Activated effector memory CD4-positive, alpha-beta T cell treated with Interleukin-2 at 50 U/mL for 16 hours (primary cell): ENCODE results near the gene PPIL6.
"Not testable (repeated sequence)": the region's sequence is repeated elsewhere in the genome, so short reads cannot be mapped to it uniquely, and the experiment has no call there.

ENCODE experiments used
- DNase-seq: peaks from one replicate; pipeline ENCODE4 v3.0.0-alpha.2; 2020

The PPIL6 gene

GRCh38 chr6:109466212-109466923 lies 25.9 kb upstream of the PPIL6 start:
- DNase-seq, result no peak

- no peak for DNase-seq
Measured at GRCh38 chr6:109465772-109466171, 25.3 kb upstream of the PPIL6 start.

GRCh38 chr6:109461733-109462526 lies 21.5 kb upstream of the PPIL6 start:
- DNase-seq, result no peak

DNA sequence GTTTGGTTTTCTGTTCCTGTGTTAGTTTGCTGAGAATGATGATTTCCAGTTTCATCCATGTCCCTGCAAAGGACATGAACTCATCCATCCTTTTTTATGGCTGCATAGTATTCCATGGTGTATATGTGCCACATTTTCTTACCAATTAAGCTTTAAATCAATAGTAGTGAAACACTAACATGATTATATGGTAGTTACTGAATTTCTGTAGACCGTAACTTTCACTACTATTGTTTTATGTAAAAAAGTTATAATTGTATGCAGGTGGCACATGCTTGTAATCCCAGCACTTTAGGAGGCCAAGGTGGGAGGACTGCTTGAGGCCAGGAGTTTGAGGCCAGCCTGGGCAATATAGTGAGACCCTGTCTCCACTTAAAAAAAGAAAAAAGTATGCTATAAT lies 20.8 kb upstream of the PPIL6 start:
- not testable (repeated sequence) for DNase-seq

DNA sequence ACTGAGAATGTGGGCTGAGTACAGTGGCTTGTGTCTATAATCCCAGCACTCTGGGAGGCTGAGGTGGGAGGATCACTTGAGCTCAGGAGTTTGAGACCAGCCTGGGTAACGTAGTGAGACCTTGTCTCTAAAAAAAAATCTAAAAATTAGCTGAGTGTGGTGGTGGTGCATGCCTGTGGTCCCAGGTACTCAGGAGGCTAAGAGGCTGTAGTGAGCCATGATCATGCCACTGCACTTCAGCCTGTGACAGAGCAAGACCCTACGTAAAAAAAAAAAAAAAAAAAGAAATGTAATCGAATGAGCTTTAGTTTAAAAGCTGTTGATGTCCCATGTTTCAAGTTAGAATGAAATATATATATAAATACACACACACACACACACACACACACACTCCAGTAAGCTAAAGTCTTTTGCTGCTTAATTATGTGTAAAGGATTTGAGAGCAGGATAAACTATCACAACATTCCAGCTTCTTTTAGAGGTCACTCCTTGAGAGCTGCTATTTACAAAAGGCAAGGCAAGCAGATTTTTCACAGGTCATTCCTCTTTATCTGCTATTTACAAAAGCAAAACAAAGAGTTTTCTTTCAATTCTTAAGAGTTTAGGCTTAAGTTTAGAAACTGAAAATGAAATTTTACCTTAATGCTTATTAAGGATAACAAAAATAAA lies 19.9 kb upstream of the PPIL6 start:
- DNase-seq, result no peak

DNA sequence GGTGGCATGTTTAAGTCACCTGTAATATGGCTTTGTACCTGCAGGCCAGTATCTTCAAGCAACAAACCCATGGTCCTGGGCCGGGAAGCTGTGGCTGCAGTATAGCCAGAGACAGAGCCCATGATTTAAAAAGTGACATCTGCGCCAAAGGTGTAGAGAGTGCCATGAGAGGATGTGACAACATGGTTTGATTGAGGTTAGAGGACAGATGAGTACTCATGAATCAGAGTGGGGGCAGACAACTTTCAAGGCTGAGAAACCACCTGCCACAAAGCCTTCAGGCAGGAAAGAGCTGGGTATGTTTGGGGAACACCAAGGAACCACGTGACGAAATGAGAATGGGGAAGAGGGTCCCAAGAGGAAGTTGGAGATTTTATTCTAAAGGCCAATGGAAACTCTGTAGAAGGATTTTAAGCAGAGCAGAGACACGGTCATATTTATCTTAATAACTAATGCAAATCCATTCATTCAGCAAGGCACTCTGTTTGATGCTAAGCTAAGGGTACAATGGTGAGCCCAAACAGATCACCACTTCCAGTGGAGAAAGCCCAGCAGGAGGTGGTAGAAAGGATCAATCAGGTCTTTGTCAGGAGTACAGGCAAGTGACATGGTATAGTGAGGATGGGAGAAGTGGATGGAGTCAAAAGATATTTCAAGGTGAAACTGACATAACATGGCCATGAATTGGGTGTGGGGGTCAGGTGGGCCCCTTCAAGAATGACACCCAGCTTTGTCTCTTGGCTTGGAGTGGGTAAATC lies 18.5 kb upstream of the PPIL6 start:
- DNase-seq, result peak; percentile 26

- no peak for DNase-seq
Measured at GRCh38 chr6:109457562-109457996, 17.2 kb upstream of the PPIL6 start.

DNA sequence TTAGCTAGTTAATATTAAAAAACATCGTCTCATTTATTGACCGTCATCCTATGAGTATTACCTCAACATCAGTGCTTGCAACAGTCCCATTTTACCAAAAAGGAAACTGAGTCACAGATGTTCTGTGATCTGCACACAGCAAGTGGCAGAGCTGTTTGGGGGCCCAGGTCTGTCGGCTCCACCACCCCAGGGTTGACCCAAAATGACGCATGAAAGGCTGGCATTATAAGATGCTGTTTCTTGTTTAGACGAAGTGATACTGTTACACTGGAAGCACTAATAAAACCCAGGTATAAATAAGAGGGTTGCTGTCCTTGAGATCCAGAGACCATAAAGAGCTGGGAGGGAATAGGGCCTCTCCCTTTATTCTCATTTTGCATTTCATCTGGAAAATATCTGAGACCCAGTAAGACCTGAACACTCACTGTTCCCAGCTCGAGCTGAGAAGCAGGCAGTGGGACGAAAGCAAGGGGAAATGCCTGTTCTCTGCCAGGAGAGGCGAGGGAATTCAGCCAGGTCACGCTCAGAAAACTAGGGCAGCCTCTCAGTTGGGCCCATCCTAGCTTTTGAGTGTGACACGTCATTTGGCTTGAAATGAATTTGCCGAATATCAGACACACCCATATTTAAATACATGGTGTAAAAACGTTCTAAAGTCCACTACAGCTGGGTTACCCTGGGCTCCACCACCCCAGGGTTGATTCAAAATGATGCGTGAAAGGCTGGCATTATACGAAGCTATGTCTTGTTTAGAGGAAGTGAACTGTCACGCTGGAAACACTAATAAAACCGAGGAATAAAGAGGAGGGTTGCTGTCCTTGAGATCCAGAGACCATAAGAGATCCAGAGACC lies 16.5 kb upstream of the PPIL6 start:
- no peak for DNase-seq

- no peak for DNase-seq
Measured at GRCh38 chr6:109456111-109456583, 15.7 kb upstream of the PPIL6 start.

GRCh38 chr6:109455437-109456110 lies 15.1 kb upstream of the PPIL6 start, which contains the start of gene MICAL1:
TSS of gene MICAL1 (minus strand) at chr6:109455772. CDS start at chr6:109454196, 1,576 bp downstream.
- peak; percentile 73 for DNase-seq

DNA sequence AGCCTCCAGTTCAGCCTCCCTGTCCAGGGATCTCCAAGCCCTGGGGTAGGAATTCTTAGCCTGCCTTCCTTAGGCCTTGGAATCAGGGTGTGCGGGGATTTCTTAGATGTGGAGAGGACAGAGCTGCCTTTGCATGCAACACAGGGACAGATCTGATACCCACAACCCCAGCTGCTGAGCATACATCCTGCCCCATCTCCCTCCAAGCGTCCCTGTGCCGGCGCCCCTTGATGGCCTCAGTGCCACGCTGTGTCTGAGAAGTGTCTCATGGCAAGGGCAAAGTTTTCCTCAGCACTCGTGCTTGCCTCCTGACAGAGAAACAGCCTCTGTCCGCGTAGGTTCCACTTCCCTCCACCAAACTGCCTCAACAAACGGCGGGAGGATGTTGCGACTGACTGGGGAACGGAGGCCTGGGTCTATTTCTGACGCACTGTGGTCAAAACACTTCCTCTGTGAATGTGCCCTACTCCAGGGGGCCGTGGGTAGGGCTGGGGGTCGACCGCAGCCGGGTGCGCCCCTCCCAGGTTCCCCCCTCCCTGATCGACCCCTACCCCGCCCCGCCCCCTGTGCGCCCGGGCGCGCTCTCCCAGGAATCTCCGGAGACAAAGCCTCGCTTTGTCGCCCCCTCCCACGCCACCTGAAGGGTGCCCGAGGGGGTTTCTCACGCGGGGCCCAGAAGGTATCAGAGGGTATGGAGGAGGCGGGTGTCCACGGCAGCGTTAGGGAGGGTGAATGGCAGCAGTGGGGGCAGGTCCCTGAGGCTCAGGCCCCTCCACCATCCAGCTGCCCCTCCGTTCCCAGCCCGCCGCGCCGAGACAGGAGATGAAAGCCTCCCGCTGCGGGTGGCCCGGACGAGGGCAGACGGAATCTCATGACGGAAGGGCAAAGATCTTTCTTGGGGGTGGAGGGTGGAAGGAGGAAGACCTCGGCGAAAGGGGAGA lies 14.3 kb upstream of the PPIL6 start:
- DNase-seq, result peak; percentile 64

GRCh38 chr6:109453594-109454495 lies 13.4 kb upstream of the PPIL6 start:
- no peak for DNase-seq

GRCh38 chr6:109453156-109453555 lies 12.7 kb upstream of the PPIL6 start:
- DNase-seq, result no peak

GRCh38 chr6:109452181-109452580 lies 11.8 kb upstream of the PPIL6 start:
- DNase-seq, result no peak

DNA sequence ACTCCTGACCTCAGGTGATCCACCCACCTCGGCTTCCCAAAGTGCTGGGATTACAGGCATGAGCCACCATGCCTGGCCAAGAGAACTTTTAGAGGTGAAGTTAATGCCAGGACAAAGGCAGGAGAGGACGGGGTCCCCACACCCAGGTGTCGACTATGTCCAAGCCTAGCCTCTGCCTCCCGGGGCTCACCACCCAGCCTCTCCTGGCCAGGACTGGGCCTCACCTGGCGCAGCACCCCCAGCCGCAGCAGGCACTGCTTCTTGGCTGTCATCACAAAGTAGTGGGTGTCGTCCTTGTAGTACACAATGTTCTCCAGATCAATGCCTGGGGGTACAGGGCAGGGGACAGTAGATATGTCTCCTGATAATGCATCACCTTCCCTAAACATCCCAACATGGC lies 10.9 kb upstream of the PPIL6 start:
- DNase-seq, result no peak

GRCh38 chr6:109450801-109451200 lies 10.4 kb upstream of the PPIL6 start:
- no peak for DNase-seq

DNA sequence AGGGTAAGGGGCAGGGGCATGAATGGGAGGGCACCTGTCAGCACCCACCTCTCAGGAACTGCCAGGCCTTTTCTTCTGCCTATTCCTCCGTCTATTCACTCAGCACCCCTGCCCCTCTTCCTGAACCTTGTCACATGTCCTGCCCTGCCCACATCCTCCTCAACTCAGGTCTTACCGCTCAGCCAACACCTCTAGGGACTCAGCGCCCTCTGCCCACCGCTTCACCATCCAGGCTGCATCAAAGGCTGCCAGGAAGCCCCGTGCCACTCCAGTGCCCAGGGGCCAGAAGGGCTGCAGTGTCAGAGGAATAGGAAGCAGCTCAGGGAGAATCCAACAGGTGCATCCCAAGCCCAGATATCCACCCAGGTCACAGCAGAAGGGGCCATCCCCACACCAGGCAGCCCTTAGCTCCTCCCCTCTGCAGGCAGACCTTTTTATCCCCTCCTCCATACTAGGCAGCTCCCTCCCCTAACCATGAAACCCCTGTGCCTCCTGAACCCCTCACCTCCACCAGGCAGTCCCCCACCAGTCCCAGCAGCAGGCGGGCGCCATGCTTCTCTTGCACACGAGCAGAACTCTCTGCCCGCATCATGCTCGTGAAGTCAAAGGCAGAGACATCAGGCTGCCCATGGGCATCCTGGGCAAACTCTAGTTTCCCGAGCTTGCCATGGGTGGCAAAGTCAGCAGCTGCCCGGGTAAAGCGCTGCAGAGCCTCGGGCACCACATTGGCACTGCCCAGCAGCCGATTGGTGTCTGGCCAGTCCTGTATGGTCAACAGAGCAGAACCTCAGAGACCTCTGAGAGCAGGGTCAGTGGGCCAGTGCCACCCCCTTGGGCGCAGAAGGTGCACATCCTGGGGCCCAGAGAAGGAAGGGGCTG lies 9.6 kb upstream of the PPIL6 start:
- peak; percentile 29 for DNase-seq
